HCT116 (cell line): ENCODE measurements around the gene HPCA. TPM values are rescaled to one million over a fixed set of nuclear protein-coding genes. Genes with fewer than 3 reads are reported as not detected.
A peak's percentile ranks its signal among the peaks of the same experiment; 100 is the strongest.

Source experiments
- ATAC-seq: fragments of 200-7000 bp; cut with Tn5 transposase; 2 replicates; pipeline ENCODE4 v1.9.1; 2020; ENCODE audit warnings: mild to moderate bottlenecking, moderate library complexity
- BruUV-seq: library from RNA; stranded (reverse); fragments of 400-500 nt; replicated peaks from 2 replicates; lab custom pipeline; 2021; lab: Mats Ljungman, UMichigan
- CTCF ChIA-PET: fragments of 300-600 bp; sonication (Branson Sonifier 250); formaldehyde crosslinking; loops from one replicate; lab custom pipeline; 2021; ENCODE audit warnings: antibody characterized with exemption; lab: Charles Lee
- POLR2A ChIA-PET: fragments of 300-600, 350-600 bp; sonication (Branson Sonifier 250); formaldehyde crosslinking; loops from one replicate; lab custom pipeline; 2021; ENCODE audit warnings: antibody characterized with exemption; lab: Charles Lee
- RAD21 ChIA-PET, 2 experiments: fragments of 300-600 bp; sonication (Branson Sonifier 250); formaldehyde crosslinking; loops; one replicate each; lab custom pipeline; 2023; ENCODE audit warnings: low total read pairs in 2 of 2; ENCODE audit not compliant: uncharacterized antibody in 2 of 2, unreplicated experiment in 2 of 2, low non-redundant PET in 1 of 2; lab: Charles Lee
- DNase-seq: peaks from one replicate; pipeline ENCODE4 v3.0.0-alpha.2; 2010; ENCODE audit warnings: low read depth, low spot score
- H2AFZ ChIP-seq: fragments of 200-600 bp; shearing (Covaris generic), sonication (generic); 2 replicates; pipeline ENCODE4 v1.6.1; 2017; ENCODE audit warnings: low read depth, mixed run types, mixed read lengths, antibody characterized with exemption, low read length; ENCODE audit not compliant: poor library complexity, severe bottlenecking
- H3K27ac ChIP-seq: 2 replicates; pipeline ENCODE4 v1.5.1; 2012; ENCODE audit warnings: low read depth, low read length
- H3K27me3 ChIP-seq: fragments of 200-600 bp; sonication (generic); 2 replicates; pipeline ENCODE4 v1.6.1; 2016; ENCODE audit warnings: mixed run types, low read length, mixed read lengths; ENCODE audit not compliant: insufficient read depth
- H3K36me3 ChIP-seq, 2 experiments: fragments of 200-500 bp in 1 of 2; fragments of 200-600 bp in 1 of 2; sonication (Bioruptor generic) in 1 of 2; sonication (generic) in 1 of 2; 2 replicates each; pipeline versions ENCODE4 v1.5.1 to v1.6.1; 2014 to 2016; ENCODE audit warnings: low read length in 2 of 2, inconsistent platforms in 1 of 2, mixed read lengths in 1 of 2, mixed run types in 1 of 2; ENCODE audit not compliant: insufficient read depth in 2 of 2, control insufficient read depth in 1 of 2
- H3K4me1 ChIP-seq, 2 experiments: fragments of 200-600 bp in 1 of 2; sonication (generic) in 1 of 2; 2 replicates each; pipeline versions ENCODE4 v1.5.1 to v1.6.1; 2012 to 2017; ENCODE audit warnings: low read length in 2 of 2, inconsistent platforms in 1 of 2, mild to moderate bottlenecking in 1 of 2, mixed read lengths in 1 of 2, mixed run types in 1 of 2, moderate library complexity in 1 of 2; ENCODE audit not compliant: insufficient read depth in 2 of 2, control insufficient read depth in 1 of 2
- H3K4me2 ChIP-seq: fragments of 200-600 bp; sonication (generic); 2 replicates; pipeline ENCODE4 v1.6.1; 2017; ENCODE audit warnings: mixed run types, low read length, mixed read lengths
- H3K4me3 ChIP-seq, 2 experiments: fragments of 200-600 bp in 1 of 2; sonication (generic) in 1 of 2; replicated peaks in 1 of 2; 2 replicates each; pipeline ENCODE4 v1.5.1; 2011 to 2016; ENCODE audit warnings: low read length in 2 of 2, control low read depth in 1 of 2, low read depth in 1 of 2, mild to moderate bottlenecking in 1 of 2, mixed read lengths in 1 of 2, mixed run types in 1 of 2
- H3K79me2 ChIP-seq: fragments of 200-600 bp; sonication (generic); 2 replicates; pipeline ENCODE4 v1.6.1; 2017; ENCODE audit warnings: mild to moderate bottlenecking, mixed run types, low read length, moderate library complexity, mixed read lengths; ENCODE audit not compliant: insufficient read depth
- H3K9ac ChIP-seq: fragments of 200-600 bp; sonication (generic); 2 replicates; pipeline ENCODE4 v1.6.1; 2016; ENCODE audit warnings: low read length, mixed read lengths
- H3K9me2 ChIP-seq: fragments of 200-600 bp; sonication (generic), shearing (Covaris generic); 2 replicates; pipeline ENCODE4 v1.6.1; 2017; ENCODE audit warnings: mixed run types, mild to moderate bottlenecking, moderate library complexity; ENCODE audit not compliant: insufficient read depth
- H3K9me3 ChIP-seq, 2 experiments: fragments of 200-500 bp in 1 of 2; fragments of 200-600 bp in 1 of 2; sonication (Bioruptor generic) in 1 of 2; sonication (generic) in 1 of 2; 2 replicates each; pipeline ENCODE4 v1.6.1; 2014 to 2017; ENCODE audit warnings: low read length in 2 of 2, mixed read lengths in 2 of 2, inconsistent platforms in 1 of 2, low read depth in 1 of 2, mild to moderate bottlenecking in 1 of 2, mixed run types in 1 of 2, moderate library complexity in 1 of 2; ENCODE audit not compliant: control insufficient read depth in 1 of 2, insufficient read depth in 1 of 2
- H4K20me1 ChIP-seq: fragments of 200-600 bp; sonication (generic), shearing (Covaris generic); 2 replicates; pipeline ENCODE4 v1.6.1; 2017; ENCODE audit warnings: mixed run types, mild to moderate bottlenecking, moderate library complexity; ENCODE audit not compliant: insufficient read depth
- CBX3 ChIP-seq: IDR thresholded peaks from 2 replicates; pipeline ENCODE4 v1.6.1; 2012; ENCODE audit warnings: low read depth
- CEBPB ChIP-seq: IDR thresholded peaks from 2 replicates; pipeline ENCODE4 v1.6.1; 2012; ENCODE audit warnings: low read depth
- EGR1 ChIP-seq: IDR thresholded peaks from 2 replicates; pipeline ENCODE4 v1.6.1; 2012; ENCODE audit warnings: low read depth
- ELF1 ChIP-seq: IDR thresholded peaks from 2 replicates; pipeline ENCODE4 v1.6.1; 2012; ENCODE audit warnings: low read depth, borderline replicate concordance
- FOSL1 ChIP-seq: IDR thresholded peaks from 2 replicates; pipeline ENCODE4 v1.6.1; 2012; ENCODE audit warnings: low read depth
- POLR2A ChIP-seq: IDR thresholded peaks from 2 replicates; pipeline ENCODE4 v1.7.0; 2011; ENCODE audit warnings: borderline replicate concordance; ENCODE audit not compliant: insufficient read depth, insufficient read length; ENCODE audit errors: extremely low read depth
- POLR2AphosphoS5 ChIP-seq: IDR thresholded peaks from 2 replicates; pipeline ENCODE4 v1.6.1; 2011; ENCODE audit warnings: mild to moderate bottlenecking, low read depth, low read length, moderate library complexity
- RAD21 ChIP-seq: IDR thresholded peaks from 2 replicates; pipeline ENCODE4 v1.6.1; 2012; ENCODE audit warnings: low read depth, mild to moderate bottlenecking
- SIN3A ChIP-seq: IDR thresholded peaks from 2 replicates; pipeline ENCODE4 v1.6.1; 2012; ENCODE audit warnings: low read depth
- TCF7L2 ChIP-seq: IDR thresholded peaks from 2 replicates; pipeline ENCODE4 v1.7.0; 2011; ENCODE audit warnings: borderline replicate concordance, inconsistent platforms; ENCODE audit not compliant: insufficient read depth, insufficient read length; ENCODE audit errors: extremely low read depth
- YY1 ChIP-seq: IDR thresholded peaks from 2 replicates; pipeline ENCODE4 v1.6.1; 2011; ENCODE audit warnings: low read length, low read depth, moderate library complexity, mild to moderate bottlenecking; ENCODE audit not compliant: insufficient replicate concordance; ENCODE audit errors: extremely low read depth
- ZNF274 ChIP-seq: fragments of 200-500 bp; sonication (Bioruptor generic); IDR thresholded peaks from 2 replicates; pipeline ENCODE4 v1.6.1; 2014; ENCODE audit warnings: mild to moderate bottlenecking, low read depth, low read length, inconsistent platforms
- intact Hi-C: fragments of 100-400 bp; cut with micrococcal nuclease; formaldehyde crosslinking; loops from 2 replicates; pipeline ENCODE4 v1.10.0; 2022
- total RNA-seq: library from RNA; stranded (reverse); gene quantifications from one replicate; pipeline ENCODE4 v1.2.1, GENCODE V29; 2021; ENCODE audit not compliant: unreplicated experiment
- TF ChIP-seq, protein P1 (sequence below): IDR thresholded peaks from 2 replicates; pipeline ENCODE4 v1.6.1; 2012

Gene HPCA
- total RNA-seq, 1 experiment from 2014 or later = 0.15 TPM

DNA sequence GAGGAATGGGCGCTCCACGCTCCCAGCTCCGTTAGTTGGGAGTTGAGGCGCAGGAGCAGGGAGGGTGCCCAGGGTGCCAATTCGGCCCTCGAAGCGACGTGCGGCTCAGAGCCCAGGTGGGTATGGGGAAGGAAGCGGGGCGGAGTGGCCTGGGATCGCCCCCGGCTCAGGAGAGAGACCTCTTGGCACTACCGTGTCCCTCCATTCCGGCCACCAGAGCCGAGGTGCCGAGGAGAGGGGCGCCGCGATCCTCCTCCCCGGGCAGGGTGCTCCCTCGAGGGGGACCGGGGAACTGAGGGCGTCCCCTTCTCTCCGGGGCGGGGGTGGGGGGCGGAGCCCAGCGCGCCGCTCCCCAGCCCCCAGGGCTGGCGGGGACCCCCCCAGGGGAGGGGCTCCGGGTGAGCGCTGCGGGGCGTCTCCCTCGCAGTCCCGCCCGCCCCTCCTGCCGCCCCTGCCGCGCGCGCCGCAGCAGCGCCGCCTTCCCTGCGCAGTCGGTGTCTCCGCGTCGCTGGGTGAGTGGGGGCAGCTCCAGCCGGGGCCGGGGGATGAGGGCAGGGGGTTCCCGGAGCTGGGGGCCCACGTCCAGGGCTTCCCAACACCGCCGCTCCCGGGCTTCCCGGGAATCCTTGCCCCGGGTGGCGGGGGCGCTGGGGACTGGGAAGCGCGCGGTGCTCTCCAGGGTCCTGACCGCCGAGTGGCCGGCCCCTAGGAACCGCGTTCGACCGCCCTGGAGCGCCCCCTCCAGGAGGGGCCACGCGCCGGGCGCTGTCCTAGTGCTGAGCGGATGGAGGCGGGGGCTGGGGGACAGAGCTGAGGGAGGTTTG lies at the start of gene HPCA (continued):
- TF ChIP-seq EGR1 (no peak), YY1 (peak; percentile 49), TCF7L2 (no peak), RAD21 (peak; percentile 62), FOSL1 (no peak)

DNA sequence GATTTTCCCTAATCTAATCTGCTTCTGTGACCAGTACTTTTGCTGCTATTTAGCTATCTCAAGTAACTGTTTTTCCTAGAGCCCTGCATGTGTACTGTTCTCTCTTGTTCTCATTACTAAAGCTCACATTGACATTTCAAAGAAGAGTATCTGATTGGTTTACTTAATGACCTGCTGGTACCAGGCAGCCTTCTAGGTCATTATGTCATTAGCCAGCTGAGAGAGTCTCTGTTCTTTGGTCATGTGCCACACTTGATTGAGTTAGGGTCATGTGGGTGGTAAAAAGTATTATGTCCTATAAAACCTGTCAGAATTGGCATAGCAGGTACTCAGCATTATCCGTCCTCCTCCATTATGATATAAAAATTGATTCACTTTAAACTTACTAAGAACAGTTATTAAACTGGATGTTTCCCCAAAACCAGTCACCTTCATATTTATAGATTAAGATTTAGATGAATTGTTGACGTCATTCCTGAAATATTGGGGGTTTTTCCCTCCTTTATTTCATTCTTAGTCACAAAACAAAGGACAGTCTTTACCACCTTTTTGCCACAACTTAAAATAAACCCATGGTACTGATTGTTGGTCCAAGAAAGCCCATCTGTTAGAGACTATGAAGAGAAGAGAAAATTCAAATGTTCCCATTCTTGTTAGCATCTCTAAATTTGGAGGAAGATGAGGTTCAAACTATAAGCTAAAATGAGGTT lies 37.8 kb upstream of the HPCA start:
- TF ChIP-seq POLR2AphosphoS5 (no peak), ZNF274 (no peak), POLR2A (no peak), CBX3 (no peak), YY1 (no peak), SIN3A (no peak), ELF1 (no peak), CEBPB (no peak)
- TF ChIP-seq, protein P1, sequence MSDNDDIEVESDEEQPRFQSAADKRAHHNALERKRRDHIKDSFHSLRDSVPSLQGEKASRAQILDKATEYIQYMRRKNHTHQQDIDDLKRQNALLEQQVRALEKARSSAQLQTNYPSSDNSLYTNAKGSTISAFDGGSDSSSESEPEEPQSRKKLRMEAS = no peak
- TF ChIP-seq, all 23 proteins: peak for 0
- no peak overlapping the region for H2AFZ ChIP-seq
- H3K9me2 ChIP-seq = no peaks in the 10 kb centered on the region
- no peaks in the 10 kb centered on the region for H4K20me1 ChIP-seq
- H3K9me3 ChIP-seq = no peaks in the 10 kb centered on the region
- intact Hi-C loops = no loop called here
- no peaks in the 10 kb centered on the region for H3K79me2 ChIP-seq
- H3K27ac ChIP-seq = no peak overlapping the region
- H3K4me1 ChIP-seq = no peaks in the 10 kb centered on the region
- no peak overlapping the region for H3K9ac ChIP-seq
- no TSS peak for BruUV-seq
- CTCF ChIA-PET = no interaction called here
- DNase-seq (no peak), ATAC-seq (no peak)
- H3K27me3 ChIP-seq = no peaks in the 10 kb centered on the region
- no peak overlapping the region for H3K4me3 ChIP-seq
- RAD21 ChIA-PET = no interaction called here
- peaks cover 3 to 12% of the 10 kb centered on the region in 2 experiments; a peak in 2 of 4 replicates for H3K36me3 ChIP-seq
- POLR2A ChIA-PET = no interaction called here
- no peak overlapping the region for H3K4me2 ChIP-seq
